Measurements from ENCODE around the gene CNTN5.

GRCh38 chr11:99682171-99682570 lies 661.4 kb downstream of the CNTN5 start:
- TF ChIP-seq POLR2AphosphoS5 (IDR thresholded peaks at IDR 0.05) = no peak
- no peak for TF ChIP-seq CTCF (IDR thresholded peaks at IDR 0.05; ENCODE audit: poor library complexity, severe bottlenecking)
- TF ChIP-seq REST (IDR thresholded peaks at IDR 0.05; ENCODE audit: borderline replicate concordance) = no peak
- no peak for TF ChIP-seq EP300 (conservative IDR thresholded peaks at IDR 0.05; ENCODE audit: poor library complexity, severe bottlenecking)
- no peak for TF ChIP-seq EZH2 (IDR thresholded peaks at IDR 0.05; ENCODE audit: borderline replicate concordance, insufficient read depth, low read length, poor library complexity, severe bottlenecking)
- TF ChIP-seq TAF1 (IDR thresholded peaks at IDR 0.05; ENCODE audit: low read depth) = no peak
- TF ChIP-seq RAD21 (conservative IDR thresholded peaks at IDR 0.05) = no peak
- no peak for TF ChIP-seq SMC3 (conservative IDR thresholded peaks at IDR 0.05; ENCODE audit: poor library complexity)
- TF ChIP-seq MXI1 (conservative IDR thresholded peaks at IDR 0.05; ENCODE audit: poor library complexity, severe bottlenecking) = no peak
